Non-pigmented ciliary epithelial cell (primary cell): ENCODE measurements around the gene SLC7A14.
"Not testable (repeated sequence)": the region's sequence is repeated elsewhere in the genome, so short reads cannot be mapped to it uniquely, and the experiment has no call there.

ENCODE experiments used
- DNase-seq: peaks from one replicate; pipeline ENCODE4 v3.0.0-alpha.2; 2010; ENCODE audit warnings: low read depth

SLC7A14 gene

GRCh38 chr3:170593634-170594033 is 7.8 kb upstream of the SLC7A14 start:
- no peak for DNase-seq

- DNase-seq, result no peak
Measured at GRCh38 chr3:170589113-170589512, 3.2 kb upstream of the SLC7A14 start.

- no peak for DNase-seq
Measured at GRCh38 chr3:170585008-170585936, 603 bp downstream of the SLC7A14 start.

- no peak for DNase-seq
Measured at GRCh38 chr3:170584585-170585007, 1.3 kb downstream of the SLC7A14 start.

GRCh38 chr3:170579646-170580045 is 6.2 kb downstream of the SLC7A14 start:
- no peak for DNase-seq

- DNase-seq, result peak; percentile 52
Measured at GRCh38 chr3:170572665-170573253, 13.1 kb downstream of the SLC7A14 start.

- not testable (repeated sequence) for DNase-seq
Measured at GRCh38 chr3:170567598-170567997, 18.3 kb downstream of the SLC7A14 start.

GRCh38 chr3:170566413-170566812 is 19.5 kb downstream of the SLC7A14 start:
- no peak for DNase-seq

GRCh38 chr3:170565495-170565894 is 20.4 kb downstream of the SLC7A14 start:
- DNase-seq, result no peak

- no peak for DNase-seq
Measured at GRCh38 chr3:170564664-170565063, 21.2 kb downstream of the SLC7A14 start.

GRCh38 chr3:170563712-170564423 is 22.0 kb downstream of the SLC7A14 start:
- peak; percentile 36 for DNase-seq

- DNase-seq, result no peak
Measured at GRCh38 chr3:170562080-170562479, 23.8 kb downstream of the SLC7A14 start.

- DNase-seq, result no peak
Measured at GRCh38 chr3:170560717-170561382, 25.0 kb downstream of the SLC7A14 start.

- DNase-seq, result no peak
Measured at GRCh38 chr3:170560296-170560695, 25.6 kb downstream of the SLC7A14 start.

- no peak for DNase-seq
Measured at GRCh38 chr3:170558427-170558826, 27.4 kb downstream of the SLC7A14 start.

- DNase-seq, result peak; percentile 19
Measured at GRCh38 chr3:170555329-170555728, 30.5 kb downstream of the SLC7A14 start.

- no peak for DNase-seq
Measured at GRCh38 chr3:170553788-170554757, 31.8 kb downstream of the SLC7A14 start.

GRCh38 chr3:170551252-170551651 is 34.6 kb downstream of the SLC7A14 start:
- no peak for DNase-seq

- no peak for DNase-seq
Measured at GRCh38 chr3:170542704-170543103, 43.2 kb downstream of the SLC7A14 start.

- DNase-seq, result no peak
Measured at GRCh38 chr3:170539897-170540296, 46.0 kb downstream of the SLC7A14 start.

- DNase-seq, result no peak
Measured at GRCh38 chr3:170536712-170537111, 49.2 kb downstream of the SLC7A14 start.
